GM19035 (cell line): Measurements from ENCODE around the gene NPLOC4.
"Not testable (repeated sequence)": the region's sequence is repeated elsewhere in the genome, so short reads cannot be mapped to it uniquely, and the experiment has no call there.

Source experiments
- ATAC-seq: cut with Tn5 transposase; IDR thresholded peaks from one replicate; pipeline ENCODE4 v1.9.1; 2021; ENCODE audit not compliant: unreplicated experiment

The NPLOC4 gene

DNA sequence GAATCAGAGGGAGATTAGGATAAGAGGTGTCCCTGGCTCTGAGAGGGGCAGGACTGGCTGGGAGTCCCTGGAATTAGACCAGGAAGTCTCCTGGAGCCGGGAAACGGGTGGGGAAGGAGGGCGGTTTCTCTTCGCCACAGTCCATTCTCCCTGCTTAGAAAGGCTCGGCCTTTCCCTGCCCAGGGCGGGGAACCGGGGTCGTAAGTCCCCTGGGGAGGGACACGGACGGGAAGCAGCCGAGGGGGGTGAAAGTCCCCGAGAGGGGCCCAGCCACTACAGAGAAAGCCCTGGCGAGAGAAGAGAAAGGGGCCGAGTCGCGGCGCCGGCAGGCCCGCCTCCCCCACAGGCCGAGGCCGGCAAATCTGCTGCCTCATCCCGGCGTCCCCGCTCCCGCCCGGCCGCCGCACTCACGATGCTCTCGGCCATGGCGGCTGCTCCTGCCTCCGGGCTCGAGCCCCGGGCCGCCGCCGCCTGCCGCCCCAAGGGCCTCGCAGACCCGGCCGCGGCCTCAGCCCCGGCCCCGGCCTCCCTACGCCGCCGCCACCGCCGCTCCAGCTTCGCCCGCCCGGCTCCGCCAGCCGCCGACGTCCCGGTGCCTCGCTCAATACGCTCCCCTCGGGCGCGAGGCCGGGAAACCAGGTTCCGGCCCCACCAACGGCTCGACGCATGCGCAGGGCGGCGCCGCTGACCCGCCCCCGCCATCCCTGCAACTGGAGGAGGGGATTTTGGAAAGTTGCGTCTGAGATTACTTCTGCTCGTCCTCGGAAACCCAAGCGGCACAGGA, at the start of gene NPLOC4, which contains the start of gene TSPAN10:
TSS of gene NPLOC4 (minus strand) at position 608 of the 784 bp plus-strand sequence. CDS start at position 426, 182 bp downstream.
TSS of gene TSPAN10 (plus strand) at position 692 of the 784 bp plus-strand sequence. CDS start 5,217 bp downstream, outside the sequence.
- ATAC-seq = peak; percentile 88

- no peak for ATAC-seq
These were observed 49.7 kb upstream of the NPLOC4 start for GRCh38 chr17:81686614-81687013.

DNA sequence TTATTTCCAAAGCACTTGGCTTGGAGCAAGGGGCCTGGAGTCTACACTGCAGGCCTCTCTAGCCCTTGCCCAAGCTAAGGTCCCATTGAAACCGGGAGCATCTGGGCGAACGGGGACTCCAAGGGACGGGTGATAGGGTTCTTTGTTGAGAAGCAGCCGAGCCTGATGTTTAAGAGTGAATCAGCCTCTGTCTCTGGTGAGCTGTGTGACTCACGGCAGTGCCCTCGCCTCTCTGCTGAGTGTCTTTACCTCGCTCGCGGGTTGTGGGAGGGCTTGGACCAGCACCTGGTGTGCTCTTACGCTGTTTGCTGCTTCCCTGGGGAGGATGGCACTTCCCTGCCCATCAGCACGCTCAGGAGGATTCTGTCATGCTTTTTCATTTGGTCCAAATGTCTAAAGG, 48.2 kb upstream of the NPLOC4 start:
- ATAC-seq = no peak

DNA sequence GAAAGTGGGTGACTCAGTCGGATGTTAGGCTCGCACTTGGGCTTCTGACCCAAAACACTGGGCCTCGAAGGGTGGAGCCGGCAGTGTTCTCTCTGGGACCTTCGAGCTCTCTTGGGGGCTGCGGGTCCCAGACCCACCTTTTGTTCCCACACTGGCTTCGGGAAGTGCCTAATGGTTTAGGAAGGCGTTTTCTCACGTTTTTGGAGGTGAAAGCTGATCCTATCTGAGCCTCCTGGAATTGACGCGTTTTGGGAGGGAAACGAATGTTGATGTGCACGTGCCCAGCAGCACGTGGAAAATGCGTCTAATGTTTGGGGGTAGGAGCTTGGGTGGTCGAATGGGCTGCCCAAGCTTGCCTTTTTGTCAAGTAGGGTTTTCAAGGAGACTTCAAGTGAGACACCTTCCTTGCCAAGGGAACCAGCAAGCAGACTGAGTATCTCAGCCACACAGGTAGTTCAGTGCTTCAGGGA, 47.6 kb upstream of the NPLOC4 start:
- no peak for ATAC-seq

GRCh38 chr17:81683584-81684441, 46.9 kb upstream of the NPLOC4 start, which contains the start of the genes ARL16 and HGS:
Gene ARL16, minus strand, starts transcription at chr17:81683797. Its CDS starts 44 bp downstream, at chr17:81683753.
Gene HGS, plus strand, starts transcription at chr17:81684011. Its CDS starts 56 bp downstream, at chr17:81684067.
- peak; percentile 95 for ATAC-seq

DNA sequence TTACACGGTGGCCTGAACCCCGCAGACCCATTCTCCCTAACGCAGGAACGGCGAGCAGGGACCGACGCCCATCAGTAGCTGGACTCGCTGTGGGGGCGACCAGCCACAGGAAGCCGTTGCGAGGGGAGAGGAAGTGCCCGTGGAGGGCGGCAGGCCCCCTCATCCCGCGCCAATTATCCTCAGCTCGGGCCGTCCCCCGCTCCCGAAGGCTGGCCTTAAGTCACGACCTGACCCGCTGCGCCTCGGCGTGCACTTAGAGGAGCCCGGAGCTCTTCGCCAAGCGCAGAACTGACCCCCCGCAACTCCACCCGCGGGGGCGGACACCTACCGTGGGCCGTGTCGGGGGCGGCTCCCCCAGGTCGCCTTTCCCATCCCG, 46.3 kb upstream of the NPLOC4 start:
- peak; percentile 10 for ATAC-seq

DNA sequence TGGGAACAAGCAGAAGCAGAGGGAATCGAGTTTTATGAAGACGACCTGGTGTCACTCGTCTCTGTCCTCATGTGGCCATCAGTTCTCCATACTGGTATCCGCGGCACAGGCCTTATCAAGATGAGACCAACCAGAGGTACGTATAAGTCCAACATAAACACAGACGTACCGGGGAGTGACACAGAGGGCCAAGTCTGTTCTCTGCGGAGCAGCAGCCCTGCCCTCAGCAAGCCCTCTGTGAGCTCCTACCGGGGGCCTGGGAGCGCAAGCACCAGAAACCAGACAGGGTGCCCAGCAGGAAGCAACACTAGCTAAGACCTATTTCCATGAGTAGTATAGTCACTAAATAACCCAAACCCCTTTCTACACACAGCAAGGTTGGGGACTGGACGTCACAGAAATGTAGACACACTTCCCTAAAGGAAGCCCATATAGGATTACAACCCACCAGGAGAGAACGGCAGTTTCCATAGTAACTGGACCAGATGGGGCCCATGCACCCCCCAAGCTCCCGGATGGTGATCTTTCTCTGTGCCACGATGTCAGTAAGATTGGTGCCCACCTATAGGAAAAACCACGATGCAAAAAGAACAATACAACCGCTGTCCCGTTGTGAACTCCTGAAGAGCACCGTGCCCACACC, 45.8 kb upstream of the NPLOC4 start:
- no peak for ATAC-seq

GRCh38 chr17:81681672-81682071, 44.8 kb upstream of the NPLOC4 start:
- no peak for ATAC-seq

- ATAC-seq = no peak
These were observed 43.2 kb upstream of the NPLOC4 start for GRCh38 chr17:81680150-81680549.

DNA sequence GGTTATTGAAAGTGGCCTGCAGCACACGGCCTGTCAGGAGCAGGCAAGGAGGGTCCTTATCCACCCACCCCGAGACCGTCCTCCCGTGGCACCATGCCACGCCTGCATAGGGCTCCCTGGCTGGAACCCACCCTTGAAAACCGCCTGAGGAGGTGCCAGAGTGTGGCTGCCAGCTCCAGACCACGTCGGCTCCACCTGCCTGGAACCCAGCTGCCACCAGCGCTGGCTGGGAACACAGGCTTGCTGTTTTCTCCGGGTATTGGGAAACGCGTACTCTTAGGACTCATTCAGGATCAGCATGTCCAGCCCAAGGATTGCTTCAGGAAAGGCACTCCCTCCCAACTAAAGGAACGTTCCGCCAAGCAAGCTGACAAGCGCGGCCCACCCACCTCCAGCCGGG, 40.0 kb upstream of the NPLOC4 start:
- no peak for ATAC-seq

DNA sequence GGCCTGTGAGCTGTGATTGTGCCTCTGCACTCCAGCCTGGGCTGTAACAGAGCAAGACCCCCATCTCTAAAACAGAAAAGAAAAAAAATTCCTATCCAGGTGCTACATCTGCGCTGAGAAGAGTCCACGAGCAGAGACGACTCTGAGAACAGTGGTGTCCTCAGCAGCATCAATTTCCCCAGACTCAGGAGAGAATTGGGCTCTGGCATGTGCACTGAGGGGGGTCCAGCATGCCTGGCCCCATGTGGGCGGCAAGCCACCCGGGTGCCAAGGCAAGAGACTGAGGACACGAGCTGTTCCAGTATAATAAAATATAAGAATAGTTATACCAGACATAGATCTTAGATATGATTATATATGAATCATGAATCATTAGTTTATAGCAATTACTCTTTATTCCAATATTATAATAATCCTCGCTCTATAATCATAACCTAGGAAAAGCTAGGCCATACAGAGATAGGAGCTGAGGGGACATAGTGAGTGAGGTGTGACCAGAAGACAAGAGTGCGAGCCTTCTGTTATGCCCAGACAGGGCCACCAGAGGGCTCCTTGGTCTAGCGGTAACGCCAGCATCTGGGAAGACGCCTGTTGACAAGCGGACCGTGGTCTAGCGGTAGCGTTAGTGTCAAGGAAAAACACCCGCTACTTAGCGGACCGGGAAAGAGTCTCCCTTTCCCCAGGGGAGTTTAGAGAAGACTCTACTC, 38.8 kb upstream of the NPLOC4 start:
- ATAC-seq = not testable (repeated sequence)

DNA sequence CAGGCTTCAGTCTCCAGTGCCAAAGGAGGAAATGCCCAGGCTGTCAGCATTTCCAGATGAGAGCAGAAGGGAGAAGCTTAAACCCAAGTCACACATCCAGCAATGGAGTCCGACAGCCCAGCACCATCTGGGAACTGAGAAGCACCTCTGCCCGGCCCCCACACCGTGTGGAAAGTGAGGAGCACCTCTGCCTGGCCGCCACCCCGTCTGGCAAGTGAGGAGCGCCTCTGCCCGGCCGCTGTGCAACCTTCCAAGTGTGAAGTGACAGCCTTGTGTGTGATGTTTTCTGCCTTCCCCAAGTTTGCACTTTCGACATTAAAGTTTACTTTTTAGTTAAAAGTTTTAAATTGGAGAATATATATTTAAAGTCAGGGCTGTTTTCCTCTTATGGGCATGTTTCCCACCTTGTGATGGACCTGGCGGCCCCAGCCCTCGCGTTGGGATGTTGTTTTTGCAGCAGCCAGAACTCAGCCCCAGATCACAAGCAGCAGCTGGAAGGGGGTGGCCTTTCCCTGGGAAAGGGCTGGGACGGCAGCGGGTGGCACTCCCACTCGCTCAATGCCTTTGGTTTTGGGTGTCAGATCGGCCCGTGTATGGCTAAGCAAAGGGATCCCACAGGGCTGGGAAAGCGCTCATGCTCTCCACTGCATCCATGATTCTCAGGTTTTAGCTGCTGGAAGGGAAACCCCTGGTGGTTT, 36.8 kb upstream of the NPLOC4 start:
- no peak for ATAC-seq

GRCh38 chr17:81672954-81673353, 36.0 kb upstream of the NPLOC4 start:
- ATAC-seq = no peak

DNA sequence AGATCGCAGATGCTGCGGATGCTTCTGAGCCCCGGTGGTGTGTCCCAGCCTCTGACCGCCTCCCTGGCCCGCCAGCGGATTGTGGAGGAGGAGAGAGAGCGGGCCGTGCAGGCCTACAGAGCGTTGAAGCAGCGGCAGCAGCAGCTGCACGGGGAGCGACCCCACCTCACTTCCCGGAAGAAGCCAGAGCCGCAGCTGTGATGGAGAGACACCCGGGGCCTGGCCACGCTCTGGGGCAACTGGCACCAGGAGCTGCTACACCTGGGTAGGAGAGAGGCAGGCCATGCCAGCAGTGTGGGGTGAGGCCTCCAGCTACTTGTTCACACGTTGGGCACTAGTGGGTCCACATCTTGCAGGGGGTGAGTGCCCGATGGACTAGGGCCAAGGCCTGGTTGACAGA, 35.6 kb upstream of the NPLOC4 start:
- ATAC-seq = no peak

DNA sequence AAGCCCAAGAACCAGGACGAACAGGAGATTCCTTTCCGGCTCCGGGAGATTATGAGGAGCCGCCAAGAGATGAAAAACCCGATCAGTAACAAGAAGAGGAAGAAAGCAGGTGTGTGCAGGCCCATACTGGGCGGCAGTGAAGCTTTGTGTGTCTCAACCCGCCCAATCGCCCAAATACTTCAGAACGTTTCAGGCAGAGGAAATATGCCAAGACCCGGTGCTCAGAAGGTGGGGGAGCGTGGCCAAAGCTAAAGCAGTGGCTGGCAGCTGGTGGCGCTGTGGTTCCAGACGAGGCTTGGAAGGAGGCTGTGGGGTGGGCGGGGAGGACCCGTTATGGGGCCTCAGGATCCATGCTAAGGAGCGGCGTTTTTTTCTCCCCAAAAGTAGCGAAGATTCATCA, 30.8 kb upstream of the NPLOC4 start:
- ATAC-seq = no peak

GRCh38 chr17:81666342-81667191, 29.7 kb upstream of the NPLOC4 start, which contains the start of the genes CCDC137 and OXLD1:
Gene CCDC137, plus strand, starts transcription at chr17:81666737. Its CDS starts 30 bp downstream, at chr17:81666767.
Gene OXLD1, minus strand, starts transcription at chr17:81666605. Its CDS starts 28 bp downstream, at chr17:81666577.
- peak; percentile 86 for ATAC-seq

DNA sequence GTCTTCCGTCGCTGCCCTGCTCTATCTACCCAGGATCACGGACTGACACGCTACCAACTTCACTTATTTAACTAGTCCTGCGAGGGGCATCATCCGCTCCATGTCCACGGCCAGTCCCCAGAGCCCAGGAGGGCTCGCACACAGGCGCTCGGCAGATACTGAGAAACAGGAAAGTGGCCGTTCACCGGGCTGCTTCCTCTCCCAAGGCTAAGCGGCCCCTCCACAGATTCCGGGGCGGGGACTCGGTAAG, 29.1 kb upstream of the NPLOC4 start:
- peak; percentile 22 for ATAC-seq

DNA sequence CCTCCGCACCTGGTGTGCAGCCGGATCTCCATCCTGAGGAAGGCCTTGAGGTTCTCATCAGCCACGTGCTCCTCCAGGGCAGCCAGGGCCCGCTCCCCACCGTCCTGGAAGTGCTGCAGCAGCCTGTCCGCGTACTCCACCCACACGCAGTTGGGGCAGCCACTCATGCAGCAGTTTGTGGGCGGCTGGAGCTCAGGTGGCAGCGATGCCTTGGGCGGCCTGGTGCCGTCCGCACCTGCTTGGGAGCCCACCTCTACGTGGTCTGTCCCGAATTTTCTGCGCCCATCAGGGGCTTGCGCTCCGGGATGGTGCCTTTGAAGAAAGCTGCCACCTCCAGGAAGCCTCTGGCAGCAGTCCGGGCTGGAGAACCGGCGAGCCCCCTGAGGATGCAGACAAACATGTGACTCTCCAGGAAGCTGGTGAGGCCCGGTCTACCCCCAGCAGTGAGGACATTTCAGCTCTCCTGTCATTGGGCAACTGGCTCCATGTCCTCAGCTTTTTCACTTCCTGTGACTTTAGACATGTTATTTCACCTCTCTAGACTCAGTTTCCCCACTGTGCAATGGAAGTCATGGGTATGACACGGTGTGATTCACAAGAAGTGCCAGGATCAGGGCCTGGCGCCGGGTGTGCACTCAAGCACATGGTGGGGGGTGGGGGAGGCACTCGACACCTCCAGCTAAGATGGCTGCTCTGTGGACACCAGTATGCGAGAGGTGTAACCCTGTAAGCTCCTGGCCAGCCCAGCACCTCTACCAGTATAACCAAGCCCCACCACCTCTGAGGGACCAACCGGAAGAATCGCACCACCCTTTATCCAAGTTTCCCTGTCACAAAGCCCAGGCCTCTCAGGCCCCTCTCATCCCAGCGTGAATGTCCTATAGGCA, 28.5 kb upstream of the NPLOC4 start:
- no peak for ATAC-seq
